ENCODE measurements around the gene USE1. TPM values are rescaled to one million over a fixed set of nuclear protein-coding genes. Genes with fewer than 3 reads are reported as not detected.

The USE1 gene
- total and polyA plus RNA-seq, 2 of the 4 experiments (the other 2 are of a cell fraction) = 17.2 to 24.2 TPM

DNA sequence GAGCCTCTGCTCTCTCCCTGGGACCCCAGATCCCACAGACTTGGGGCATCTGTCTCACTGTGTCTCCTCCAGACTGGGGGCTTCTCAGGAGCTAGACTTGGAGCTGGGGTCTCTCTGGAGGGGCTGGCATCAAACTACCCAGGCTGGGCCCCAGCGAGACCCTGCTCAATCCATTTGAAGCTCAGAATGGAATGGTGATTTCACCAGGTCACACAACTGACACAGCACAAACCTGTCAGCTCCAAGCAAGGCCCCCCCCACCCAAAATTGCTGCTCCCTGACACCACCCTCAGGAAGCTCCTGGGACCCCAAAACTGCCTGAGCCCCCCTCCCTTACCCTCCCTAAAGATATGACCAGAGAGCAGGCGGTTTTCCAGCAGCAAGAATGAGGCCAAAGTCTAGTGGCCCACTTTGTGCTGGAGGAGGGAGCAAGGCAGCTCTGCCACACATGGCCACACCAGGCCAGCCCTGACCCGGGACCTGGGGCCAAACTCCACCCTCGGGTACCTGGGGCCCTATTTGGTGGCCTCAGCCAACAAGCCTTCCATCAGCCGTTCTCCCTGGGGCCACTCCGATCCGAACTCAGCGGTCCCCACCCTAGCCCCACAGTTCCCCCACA lies 28.2 kb downstream of the USE1 start (continued):
- TF ChIP-seq CHD1 (IDR thresholded peaks at IDR 0.05; ENCODE audit: low read depth, low read length) = no peak

DNA sequence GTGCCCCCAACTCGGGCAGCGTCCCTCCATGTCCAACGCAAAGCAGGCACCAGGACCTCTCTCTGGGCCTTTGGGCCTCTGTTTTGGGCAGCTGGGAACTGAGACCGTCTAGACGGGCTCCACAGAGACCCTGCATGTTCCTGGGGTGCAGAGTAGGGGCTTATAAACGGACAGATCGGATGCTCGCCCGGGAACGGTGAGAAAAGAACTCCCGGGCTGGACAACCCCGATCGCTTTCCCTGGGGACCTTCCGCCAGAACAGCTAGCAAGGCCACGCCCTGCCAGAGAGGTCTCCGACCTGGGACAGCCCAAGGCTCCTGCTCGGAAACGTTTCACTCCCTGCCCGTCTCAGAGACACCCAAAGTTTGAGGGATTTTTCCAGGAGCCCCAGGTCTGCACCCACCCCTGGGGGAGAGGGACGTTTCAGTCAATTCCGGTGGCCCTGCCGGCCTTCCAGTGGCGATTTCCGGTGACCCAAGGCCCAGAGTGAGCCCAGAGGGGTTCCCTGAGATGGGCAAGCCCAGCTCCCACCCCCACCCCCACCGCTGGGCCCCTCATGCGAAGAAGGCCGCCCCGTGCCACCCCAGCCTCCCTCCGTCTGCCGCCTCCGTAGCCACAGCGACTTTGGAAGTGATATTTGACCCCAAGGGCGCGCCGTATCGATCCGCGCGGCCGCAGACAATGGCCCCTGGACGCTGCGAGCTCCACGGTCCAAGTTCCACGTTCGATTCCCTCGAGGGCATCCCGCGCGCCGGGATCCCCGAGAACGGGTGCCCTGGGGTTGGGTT lies 28.9 kb downstream of the USE1 start:
- Histone ChIP-seq H3K4me3 (ENCODE audit: insufficient read depth, low read depth, low read length) (peak overlapping the region; percentile 90), H4K20me1 (ENCODE audit: insufficient read depth, low read length) (peaks cover 28% of the 10 kb centered on the region), H3K18ac (ENCODE audit: low read depth, low read length) (peak overlapping the region; percentile 36; the same call in 1 of the 2 replicates), H3K9ac (ENCODE audit: low read depth, low read length) (peak overlapping the region; percentile 74), H3K27me3 (ENCODE audit: control insufficient read depth, insufficient read depth, low read length) (no peaks in the 10 kb centered on the region), H3K36me3 (ENCODE audit: control insufficient read depth, insufficient read depth, low read length) (peaks cover 8% of the 10 kb centered on the region; the same call in 1 of the 2 replicates), H3K9me3 (ENCODE audit: control insufficient read depth, insufficient read depth, low read length) (no peaks in the 10 kb centered on the region), H4K8ac (ENCODE audit: low read depth in 2 of 2, low read length in 2 of 2) (peak overlapping the region; percentile 64 to 89; a peak in 3 of 4 replicates), H3K14ac (replicated peaks; ENCODE audit: low read depth, low read length) (peak overlapping the region; percentile 91), H3K4me1 (ENCODE audit: control insufficient read depth, insufficient read depth, low read length) (peaks cover 10% of the 10 kb centered on the region), H2BK20ac (ENCODE audit: low read depth, low read length) (0 out of 2 replicates have a peak overlapping the region, but pooled peaks have one; percentile 10), H2BK5ac (ENCODE audit: low read depth, low read length, poor library complexity, severe bottlenecking) (peak overlapping the region; percentile 6), H2BK120ac (ENCODE audit: low read depth, low read length) (peak overlapping the region; percentile 62), H3K4me2 (ENCODE audit: low read depth, low read length) (peak overlapping the region; percentile 78), H2BK15ac (ENCODE audit: low read depth, low read length) (peak overlapping the region; percentile 9; the same call in 1 of the 3 replicates), H2AK5ac (ENCODE audit: low read depth, low read length) (peak overlapping the region; percentile 93), H2AFZ (replicated peaks; ENCODE audit: low read length, poor library complexity) (peak overlapping the region; percentile 93), H3K56ac (ENCODE audit: extremely low read depth, insufficient read depth, low read length) (peak overlapping the region; percentile 86), H3K9me1 (ENCODE audit: insufficient read depth, low read length) (0 out of 2 replicates have a peak, but pooled peaks cover 3% of the 10 kb centered on the region), H3K23ac (ENCODE audit: low read depth, low read length) (peak overlapping the region; percentile 97), H3K27ac (ENCODE audit: insufficient read depth, low read length) (peak overlapping the region; percentile 69), H3K4ac (ENCODE audit: low read depth, low read length) (peak overlapping the region; percentile 95), H4K5ac (ENCODE audit: low read depth, low read length) (peak overlapping the region; percentile 61), H3K79me1 (ENCODE audit: low read depth in 1 of 2, low read length in 2 of 2) (peaks cover 22 to 47% of the 10 kb centered on the region in 2 experiments), H4K91ac (ENCODE audit: insufficient read depth, low read depth, low read length) (peak overlapping the region; percentile 83), H2AK9ac (replicated peaks; ENCODE audit: low read depth, low read length, poor library complexity) (peak overlapping the region; percentile 98)
- in situ Hi-C loops (cut with MboI; ENCODE audit: low sequenced_read_pairs) = no loop called here
- dilution Hi-C loops (cut with HindIII; ENCODE audit: low sequenced_read_pairs, unreplicated experiment) = no loop called here
- WGBS, 2 experiments (ENCODE audit: extremely low coverage in 2 of 2, insufficient read length in 1 of 2) = 8% methylated on average over 9 of the region's 52 CpGs; no CpG with 5 or more reads in 1 of the 2 experiments
- intact Hi-C loops (cut with micrococcal nuclease) = no loop called here
- ChIA-PET POLR2A (ENCODE audit: unreplicated experiment) (no interaction called here), CTCF (no interaction called here)
- peak; percentile 20 for DNase-seq
- no TSS peak for BruUV-seq (replicated peaks)
- ATAC-seq (ENCODE audit: low read depth) = peak; percentile 7; the same call in 1 of the 2 replicates
- TF ChIP-seq FOS (IDR thresholded peaks at IDR 0.05; ENCODE audit: low read depth, low read length) (no peak), SMC3 (IDR thresholded peaks at IDR 0.05; ENCODE audit: low read depth, low read length) (no peak), POLR2A (IDR thresholded peaks at IDR 0.05; ENCODE audit: low read depth, low read length) (no peak), RFX5 (IDR thresholded peaks at IDR 0.05; ENCODE audit: low read depth, low read length) (no peak), MAZ (IDR thresholded peaks at IDR 0.05; ENCODE audit: borderline replicate concordance, low read depth, low read length) (no peak), NFE2L2 (IDR thresholded peaks at IDR 0.05; ENCODE audit: low read depth, low read length) (no peak), CHD1 (IDR thresholded peaks at IDR 0.05; ENCODE audit: low read depth, low read length) (no peak), BHLHE40 (IDR thresholded peaks at IDR 0.05; ENCODE audit: low read depth, low read length) (no peak), RCOR1 (IDR thresholded peaks at IDR 0.05; ENCODE audit: insufficient replicate concordance, low read length) (no peak), CEBPB (IDR thresholded peaks at IDR 0.05; ENCODE audit: low read depth, low read length) (no peak), MAFK (IDR thresholded peaks at IDR 0.05; ENCODE audit: low read depth, low read length) (no peak), RAD21 (IDR thresholded peaks at IDR 0.05; ENCODE audit: low read length) (no peak)
- TF ChIP-seq, protein P1, sequence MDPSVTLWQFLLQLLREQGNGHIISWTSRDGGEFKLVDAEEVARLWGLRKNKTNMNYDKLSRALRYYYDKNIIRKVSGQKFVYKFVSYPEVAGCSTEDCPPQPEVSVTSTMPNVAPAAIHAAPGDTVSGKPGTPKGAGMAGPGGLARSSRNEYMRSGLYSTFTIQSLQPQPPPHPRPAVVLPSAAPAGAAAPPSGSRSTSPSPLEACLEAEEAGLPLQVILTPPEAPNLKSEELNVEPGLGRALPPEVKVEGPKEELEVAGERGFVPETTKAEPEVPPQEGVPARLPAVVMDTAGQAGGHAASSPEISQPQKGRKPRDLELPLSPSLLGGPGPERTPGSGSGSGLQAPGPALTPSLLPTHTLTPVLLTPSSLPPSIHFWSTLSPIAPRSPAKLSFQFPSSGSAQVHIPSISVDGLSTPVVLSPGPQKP (IDR thresholded peaks at IDR 0.05; ENCODE audit: borderline replicate concordance, low read depth, low read length) = no peak

Data from IMR-90 (cell line).